ENCODE measurements around the gene ITGA11.

DNA sequence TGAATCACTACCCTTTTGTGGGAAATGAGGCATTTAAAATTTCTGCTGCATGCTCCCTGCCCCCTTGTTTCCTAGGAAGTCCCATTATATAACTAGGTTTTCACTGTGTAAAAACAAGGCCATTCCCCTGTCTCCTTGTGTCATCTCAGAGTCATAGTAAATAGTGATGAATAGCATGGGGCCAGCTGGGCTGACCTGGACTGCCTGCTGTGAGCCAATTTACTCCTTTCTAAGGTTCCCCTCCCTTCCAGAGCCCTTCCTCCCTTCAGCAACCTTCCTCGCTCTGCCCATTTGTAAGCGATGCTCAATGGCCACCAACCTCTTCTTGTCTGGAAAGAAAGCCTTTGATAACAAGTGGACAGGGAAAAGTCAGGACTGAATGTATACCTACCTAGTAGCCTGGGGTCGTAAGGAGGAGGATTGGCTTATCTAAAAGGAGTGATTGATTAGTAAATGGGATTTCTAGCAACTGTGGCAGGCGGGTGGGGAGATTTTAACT lies 11.7 kb downstream of the ITGA11 start:
- TF ChIP-seq, protein P1, sequence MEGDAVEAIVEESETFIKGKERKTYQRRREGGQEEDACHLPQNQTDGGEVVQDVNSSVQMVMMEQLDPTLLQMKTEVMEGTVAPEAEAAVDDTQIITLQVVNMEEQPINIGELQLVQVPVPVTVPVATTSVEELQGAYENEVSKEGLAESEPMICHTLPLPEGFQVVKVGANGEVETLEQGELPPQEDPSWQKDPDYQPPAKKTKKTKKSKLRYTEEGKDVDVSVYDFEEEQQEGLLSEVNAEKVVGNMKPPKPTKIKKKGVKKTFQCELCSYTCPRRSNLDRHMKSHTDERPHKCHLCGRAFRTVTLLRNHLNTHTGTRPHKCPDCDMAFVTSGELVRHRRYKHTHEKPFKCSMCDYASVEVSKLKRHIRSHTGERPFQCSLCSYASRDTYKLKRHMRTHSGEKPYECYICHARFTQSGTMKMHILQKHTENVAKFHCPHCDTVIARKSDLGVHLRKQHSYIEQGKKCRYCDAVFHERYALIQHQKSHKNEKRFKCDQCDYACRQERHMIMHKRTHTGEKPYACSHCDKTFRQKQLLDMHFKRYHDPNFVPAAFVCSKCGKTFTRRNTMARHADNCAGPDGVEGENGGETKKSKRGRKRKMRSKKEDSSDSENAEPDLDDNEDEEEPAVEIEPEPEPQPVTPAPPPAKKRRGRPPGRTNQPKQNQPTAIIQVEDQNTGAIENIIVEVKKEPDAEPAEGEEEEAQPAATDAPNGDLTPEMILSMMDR (IDR thresholded peaks at IDR 0.05; ENCODE audit: insufficient read depth, low read length), result no peak
- TF ChIP-seq POLR2AphosphoS5 (IDR thresholded peaks at IDR 0.05; ENCODE audit: low read depth) (no peak), GABPA (IDR thresholded peaks at IDR 0.05; ENCODE audit: low read depth) (no peak), SPI1 (IDR thresholded peaks at IDR 0.05; ENCODE audit: borderline replicate concordance, low read depth) (no peak)
- TF ChIP-seq, protein P2, sequence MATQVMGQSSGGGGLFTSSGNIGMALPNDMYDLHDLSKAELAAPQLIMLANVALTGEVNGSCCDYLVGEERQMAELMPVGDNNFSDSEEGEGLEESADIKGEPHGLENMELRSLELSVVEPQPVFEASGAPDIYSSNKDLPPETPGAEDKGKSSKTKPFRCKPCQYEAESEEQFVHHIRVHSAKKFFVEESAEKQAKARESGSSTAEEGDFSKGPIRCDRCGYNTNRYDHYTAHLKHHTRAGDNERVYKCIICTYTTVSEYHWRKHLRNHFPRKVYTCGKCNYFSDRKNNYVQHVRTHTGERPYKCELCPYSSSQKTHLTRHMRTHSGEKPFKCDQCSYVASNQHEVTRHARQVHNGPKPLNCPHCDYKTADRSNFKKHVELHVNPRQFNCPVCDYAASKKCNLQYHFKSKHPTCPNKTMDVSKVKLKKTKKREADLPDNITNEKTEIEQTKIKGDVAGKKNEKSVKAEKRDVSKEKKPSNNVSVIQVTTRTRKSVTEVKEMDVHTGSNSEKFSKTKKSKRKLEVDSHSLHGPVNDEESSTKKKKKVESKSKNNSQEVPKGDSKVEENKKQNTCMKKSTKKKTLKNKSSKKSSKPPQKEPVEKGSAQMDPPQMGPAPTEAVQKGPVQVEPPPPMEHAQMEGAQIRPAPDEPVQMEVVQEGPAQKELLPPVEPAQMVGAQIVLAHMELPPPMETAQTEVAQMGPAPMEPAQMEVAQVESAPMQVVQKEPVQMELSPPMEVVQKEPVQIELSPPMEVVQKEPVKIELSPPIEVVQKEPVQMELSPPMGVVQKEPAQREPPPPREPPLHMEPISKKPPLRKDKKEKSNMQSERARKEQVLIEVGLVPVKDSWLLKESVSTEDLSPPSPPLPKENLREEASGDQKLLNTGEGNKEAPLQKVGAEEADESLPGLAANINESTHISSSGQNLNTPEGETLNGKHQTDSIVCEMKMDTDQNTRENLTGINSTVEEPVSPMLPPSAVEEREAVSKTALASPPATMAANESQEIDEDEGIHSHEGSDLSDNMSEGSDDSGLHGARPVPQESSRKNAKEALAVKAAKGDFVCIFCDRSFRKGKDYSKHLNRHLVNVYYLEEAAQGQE (IDR thresholded peaks at IDR 0.05; ENCODE audit: insufficient replicate concordance, low read depth), result no peak

All from HL-60 (cell line).